Measurements from ENCODE around the gene TAB2. TPM values are rescaled to one million over a fixed set of nuclear protein-coding genes. Genes with fewer than 3 reads are reported as not detected.

The TAB2 gene
- total RNA-seq, 3 donors from 2014 or later, result 63.3 to 91.0 (median 75.8) TPM

DNA sequence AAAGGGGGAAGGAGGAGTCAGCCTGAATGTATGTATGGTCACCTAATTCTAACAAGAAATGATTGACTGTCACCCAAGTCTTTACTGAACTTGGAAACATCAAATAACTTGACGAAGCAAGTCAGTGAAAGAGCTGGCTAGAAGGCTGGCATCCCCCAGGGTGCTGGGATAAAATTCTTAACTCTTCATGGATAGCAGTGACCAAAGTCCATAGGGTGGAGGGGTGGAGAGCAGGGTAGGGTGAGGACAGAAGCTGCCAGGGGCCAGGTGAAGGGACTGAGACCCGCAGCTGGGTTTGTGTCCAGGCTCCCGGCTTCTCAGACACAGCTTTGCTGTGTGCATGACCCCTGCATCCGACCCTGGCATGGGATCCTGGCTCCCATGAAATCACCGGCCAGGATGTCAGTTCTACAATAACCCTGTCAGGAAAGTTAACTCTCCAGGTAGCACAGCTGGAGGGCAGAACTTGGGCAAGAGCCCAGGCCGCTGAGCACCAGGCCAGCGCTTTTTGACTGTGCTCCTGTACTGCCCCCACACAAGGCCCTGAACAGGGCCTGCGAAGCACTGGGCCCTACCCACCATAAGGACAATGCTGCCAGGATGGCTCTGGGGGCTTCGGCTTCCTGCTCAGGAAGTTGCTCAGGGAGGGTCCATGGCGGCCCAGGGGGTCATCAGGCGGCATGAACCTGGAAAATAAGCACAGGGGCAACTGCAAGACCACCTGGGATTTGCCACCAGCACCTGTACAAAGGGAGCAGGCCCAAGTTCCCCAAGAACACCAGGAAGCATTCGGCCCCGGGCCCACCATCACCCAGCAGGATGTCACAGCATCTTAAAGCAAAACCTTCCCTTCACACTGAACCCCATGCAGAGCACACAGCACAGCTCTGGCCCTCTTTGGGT lies 134.8 kb downstream of the TAB2 start:
- Histone ChIP-seq H3K4me1 (peaks cover 13 to 15% of the 10 kb centered on the region in 2 donors), H3K27ac (no peak overlapping the region)
- no peak for DNase-seq (ENCODE audit: low spot score in 2 of 2)

DNA sequence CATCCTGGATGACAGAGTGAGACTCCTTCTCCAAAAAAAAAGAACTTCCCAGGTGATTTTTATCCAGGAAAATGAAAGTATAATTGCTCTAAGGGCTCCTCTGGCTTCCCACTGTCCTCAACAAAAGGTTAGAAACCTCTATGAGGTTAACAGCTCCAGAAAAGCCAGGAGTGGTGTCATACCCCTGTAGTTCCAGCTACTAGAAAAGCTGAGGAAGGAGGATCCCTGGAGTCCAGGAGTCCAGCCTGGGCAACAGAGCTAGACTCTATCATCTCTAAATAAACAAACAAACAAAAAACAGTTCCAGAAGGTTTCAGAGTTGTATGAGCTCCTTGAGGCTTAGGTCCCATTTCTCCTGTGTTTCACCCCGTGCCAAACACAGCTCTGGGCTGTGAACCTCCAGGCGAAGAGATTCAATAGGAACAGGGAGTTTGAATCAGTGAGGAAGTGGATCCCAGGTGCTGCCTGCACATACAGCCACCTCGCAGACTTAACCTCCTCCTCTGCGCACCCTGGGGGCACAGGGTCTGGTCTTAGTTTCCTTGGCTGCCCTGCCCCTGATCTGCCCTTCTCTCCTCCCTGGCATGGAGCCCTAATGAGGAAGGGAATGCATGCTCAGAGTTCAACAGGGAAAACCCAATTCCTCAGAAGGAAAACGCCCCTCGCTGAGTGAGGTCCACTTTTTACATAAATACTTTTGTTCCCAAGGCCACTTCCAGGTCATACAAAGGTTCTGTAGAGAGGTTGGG lies 136.3 kb downstream of the TAB2 start:
- DNase-seq (ENCODE audit: low spot score in 2 of 2), result no peak
- H3K36me3 ChIP-seq, result no peaks in the 10 kb centered on the region

More for the DNA sequence above, 134.8 kb downstream of the TAB2 start:
- TF ChIP-seq, protein P1, sequence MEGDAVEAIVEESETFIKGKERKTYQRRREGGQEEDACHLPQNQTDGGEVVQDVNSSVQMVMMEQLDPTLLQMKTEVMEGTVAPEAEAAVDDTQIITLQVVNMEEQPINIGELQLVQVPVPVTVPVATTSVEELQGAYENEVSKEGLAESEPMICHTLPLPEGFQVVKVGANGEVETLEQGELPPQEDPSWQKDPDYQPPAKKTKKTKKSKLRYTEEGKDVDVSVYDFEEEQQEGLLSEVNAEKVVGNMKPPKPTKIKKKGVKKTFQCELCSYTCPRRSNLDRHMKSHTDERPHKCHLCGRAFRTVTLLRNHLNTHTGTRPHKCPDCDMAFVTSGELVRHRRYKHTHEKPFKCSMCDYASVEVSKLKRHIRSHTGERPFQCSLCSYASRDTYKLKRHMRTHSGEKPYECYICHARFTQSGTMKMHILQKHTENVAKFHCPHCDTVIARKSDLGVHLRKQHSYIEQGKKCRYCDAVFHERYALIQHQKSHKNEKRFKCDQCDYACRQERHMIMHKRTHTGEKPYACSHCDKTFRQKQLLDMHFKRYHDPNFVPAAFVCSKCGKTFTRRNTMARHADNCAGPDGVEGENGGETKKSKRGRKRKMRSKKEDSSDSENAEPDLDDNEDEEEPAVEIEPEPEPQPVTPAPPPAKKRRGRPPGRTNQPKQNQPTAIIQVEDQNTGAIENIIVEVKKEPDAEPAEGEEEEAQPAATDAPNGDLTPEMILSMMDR (IDR thresholded peaks at IDR 0.05), result no peak
- TF ChIP-seq POLR2AphosphoS5 (IDR thresholded peaks at IDR 0.05) (no peak), POLR2A (IDR thresholded peaks at IDR 0.05) (no peak)
- H3K4me3 ChIP-seq, result peak overlapping the region in 1 of 3 donors; percentile 80
- no peaks in the 10 kb centered on the region for H3K9me3 ChIP-seq
- no peaks in the 10 kb centered on the region for H3K36me3 ChIP-seq
- H3K27me3 ChIP-seq, result no peaks in the 10 kb centered on the region
- intact Hi-C loops (cut with DNase I; ENCODE audit: low total_unique reads), result no loop called here

DNA sequence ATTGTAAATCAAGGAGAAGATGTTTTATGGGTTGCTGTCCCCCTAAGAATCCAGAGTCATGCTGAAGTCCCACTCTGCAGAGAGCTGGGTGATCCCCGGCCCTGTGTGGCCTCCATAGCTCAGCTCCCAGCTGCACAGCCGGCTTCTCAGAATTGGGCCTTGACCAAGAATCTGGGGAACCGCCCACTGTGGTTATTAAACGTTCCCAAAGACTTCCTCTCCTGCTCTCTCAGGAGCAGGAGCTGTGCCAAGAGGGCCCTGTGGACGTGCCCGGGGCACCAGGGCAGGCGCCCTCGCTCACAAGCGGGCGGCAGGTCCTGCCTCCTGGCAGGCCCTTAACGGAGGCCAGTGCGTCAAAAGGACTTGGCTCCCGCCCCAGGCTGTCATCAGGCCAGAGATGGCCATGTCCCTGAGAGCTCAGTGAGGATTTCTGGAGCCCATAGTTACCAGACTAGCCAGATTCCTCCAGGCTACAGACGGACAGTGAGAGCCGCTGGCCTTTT lies 136.9 kb downstream of the TAB2 start:
- peak; percentile 43 to 89 (median 65) for TF ChIP-seq POLR2AphosphoS5 (IDR thresholded peaks at IDR 0.05)
- TF ChIP-seq, protein P1 (IDR thresholded peaks at IDR 0.05), result no peak
- intact Hi-C loops (cut with DNase I; ENCODE audit: low total_unique reads), result no loop called here
- H3K36me3 ChIP-seq, result no peaks in the 10 kb centered on the region
- H3K4me3 ChIP-seq, result peak overlapping the region in 2 of 3 donors; percentile 25 to 32
- H3K27ac ChIP-seq, result peak overlapping the region; percentile 68 to 71
- peak; percentile 78 to 79 for DNase-seq (ENCODE audit: low spot score in 2 of 2)
- H3K9me3 ChIP-seq, result no peaks in the 10 kb centered on the region
- no peaks in the 10 kb centered on the region for H3K27me3 ChIP-seq
- H3K4me1 ChIP-seq, result peaks cover 13 to 15% of the 10 kb centered on the region in 2 donors

More for the DNA sequence above, 136.3 kb downstream of the TAB2 start:
- H3K4me3 ChIP-seq, result peak overlapping the region in 2 of 3 donors; percentile 25 to 32
- intact Hi-C loops (cut with DNase I; ENCODE audit: low total_unique reads), result no loop called here
- H3K27me3 ChIP-seq, result no peaks in the 10 kb centered on the region
- H3K27ac ChIP-seq, result peak overlapping the region; percentile 68 to 71
- no peak for TF ChIP-seq POLR2AphosphoS5 (IDR thresholded peaks at IDR 0.05)
- no peak for TF ChIP-seq POLR2A (IDR thresholded peaks at IDR 0.05)
- TF ChIP-seq, protein P1 (IDR thresholded peaks at IDR 0.05), result no peak
- no peaks in the 10 kb centered on the region for H3K9me3 ChIP-seq
- H3K4me1 ChIP-seq, result peaks cover 13 to 15% of the 10 kb centered on the region in 2 donors

DNA sequence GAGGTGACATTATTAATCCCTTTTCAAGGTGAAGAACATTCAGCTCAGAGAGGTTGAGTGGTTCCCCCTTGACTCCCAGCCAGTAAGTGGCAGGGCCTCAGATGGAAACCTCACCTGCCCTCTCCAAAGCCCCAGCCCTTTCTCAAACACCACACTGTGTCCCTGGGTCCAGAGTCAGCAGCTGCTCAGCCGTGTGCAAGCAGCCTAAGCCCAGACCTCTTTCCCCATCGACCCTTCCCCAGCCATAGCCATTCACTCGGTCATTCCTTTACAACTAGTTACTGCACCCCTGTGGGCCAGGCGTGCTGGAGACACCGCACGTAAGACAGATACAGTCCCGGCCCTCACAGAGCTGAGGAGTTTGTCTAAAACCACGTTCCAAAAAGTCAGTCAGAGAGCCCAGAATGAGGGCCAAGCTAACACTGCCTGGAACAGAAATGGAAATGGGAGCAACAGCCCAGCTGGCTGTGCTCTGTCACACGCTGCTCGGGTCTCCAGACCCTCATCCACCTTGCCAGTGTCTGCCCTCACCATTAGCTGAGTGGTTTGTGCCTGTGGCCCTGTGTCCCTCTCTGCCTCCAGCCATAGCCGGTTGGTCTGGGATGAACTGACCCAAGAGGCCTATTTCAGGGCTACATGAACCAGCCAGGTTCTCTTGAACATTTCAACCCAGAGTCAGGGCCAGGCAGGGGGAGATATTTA lies 137.7 kb downstream of the TAB2 start:
- intact Hi-C loops (cut with DNase I; ENCODE audit: low total_unique reads), result no loop called here
- Histone ChIP-seq H3K36me3 (no peaks in the 10 kb centered on the region), H3K27ac (peak overlapping the region; percentile 68 to 71), H3K27me3 (no peaks in the 10 kb centered on the region), H3K4me3 (no peak overlapping the region), H3K9me3 (no peaks in the 10 kb centered on the region), H3K4me1 (peaks cover 13 to 15% of the 10 kb centered on the region in 2 donors)
- no peak for DNase-seq (ENCODE audit: low spot score in 2 of 2)
- TF ChIP-seq, protein P1 (IDR thresholded peaks at IDR 0.05), result no peak
- TF ChIP-seq POLR2AphosphoS5 (IDR thresholded peaks at IDR 0.05) (no peak), POLR2A (IDR thresholded peaks at IDR 0.05) (no peak)
